ENCODE measurements around the gene PRCC.

- TF ChIP-seq TAF1 (IDR thresholded peaks at IDR 0.05; ENCODE audit: borderline replicate concordance, insufficient read depth, low read length) (no peak), SIN3A (IDR thresholded peaks at IDR 0.05; ENCODE audit: borderline replicate concordance, insufficient read depth, low read length) (no peak), REST (IDR thresholded peaks at IDR 0.05; ENCODE audit: insufficient read depth in 1 of 2, low read depth in 2 of 2, low read length in 2 of 2) (no peak)
These were observed 81.3 kb downstream of the PRCC start for GRCh38 chr1:156848461-156849150.
